ENCODE measurements around the gene DYNC2H1. TPM values are rescaled to one million over a fixed set of nuclear protein-coding genes. Genes with fewer than 3 reads are reported as not detected.

Gene DYNC2H1
- total RNA-seq, 1 donor from 2014 or later: 18.6 TPM

- Mint-ChIP-seq H3K4me3 (ENCODE audit: low read depth) (no peak overlapping the region), H3K36me3 (ENCODE audit: insufficient read depth) (peaks cover 5% of the 10 kb centered on the region), H3K27ac (no peak overlapping the region), H3K27me3 (no peaks in the 10 kb centered on the region), H3K4me1 (ENCODE audit: low read depth) (no peaks in the 10 kb centered on the region), H3K9me3 (ENCODE audit: low read depth) (no peaks in the 10 kb centered on the region)
- no peak for DNase-seq (ENCODE audit: low spot score, unreplicated experiment)
- no peak for TF ChIP-seq CTCF (IDR thresholded peaks at IDR 0.05; ENCODE audit: unreplicated experiment)
Observed at GRCh38 chr11:103339485-103339857, 230.2 kb downstream of the DYNC2H1 start.

DNA sequence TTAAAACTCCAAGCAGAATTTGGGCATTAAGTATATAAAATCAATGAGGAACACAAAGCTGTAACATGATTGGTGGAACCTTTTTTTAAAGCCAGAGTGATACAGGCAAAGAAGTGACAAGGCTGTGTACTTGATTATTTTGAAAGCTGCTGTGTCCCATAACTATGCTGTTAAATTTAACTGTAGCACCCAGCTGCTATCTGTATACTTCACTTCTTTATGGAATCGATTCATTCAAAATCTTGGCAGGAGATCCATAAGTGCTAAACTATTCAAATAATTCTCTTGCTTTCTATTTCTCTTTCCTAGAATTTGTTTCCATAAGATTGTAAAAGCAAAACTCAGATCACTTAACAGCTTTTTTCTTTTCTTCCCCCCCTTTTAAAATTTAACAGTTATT is 231.7 kb downstream of the DYNC2H1 start:
- Mint-ChIP-seq H3K4me3 (ENCODE audit: low read depth) (no peak overlapping the region), H3K4me1 (ENCODE audit: low read depth) (no peaks in the 10 kb centered on the region), H3K27ac (no peak overlapping the region), H3K9me3 (ENCODE audit: low read depth) (no peaks in the 10 kb centered on the region), H3K36me3 (ENCODE audit: insufficient read depth) (peaks cover 5% of the 10 kb centered on the region), H3K27me3 (no peaks in the 10 kb centered on the region)
- no peak for TF ChIP-seq CTCF (IDR thresholded peaks at IDR 0.05; ENCODE audit: unreplicated experiment)
- no peak for DNase-seq (ENCODE audit: low spot score, unreplicated experiment)

- TF ChIP-seq CTCF (IDR thresholded peaks at IDR 0.05; ENCODE audit: unreplicated experiment): no peak
- H3K4me1 Mint-ChIP-seq (ENCODE audit: low read depth): no peaks in the 10 kb centered on the region
- H3K9me3 Mint-ChIP-seq (ENCODE audit: low read depth): no peaks in the 10 kb centered on the region
Observed at GRCh38 chr11:103344886-103345285, 235.7 kb downstream of the DYNC2H1 start.

DNA sequence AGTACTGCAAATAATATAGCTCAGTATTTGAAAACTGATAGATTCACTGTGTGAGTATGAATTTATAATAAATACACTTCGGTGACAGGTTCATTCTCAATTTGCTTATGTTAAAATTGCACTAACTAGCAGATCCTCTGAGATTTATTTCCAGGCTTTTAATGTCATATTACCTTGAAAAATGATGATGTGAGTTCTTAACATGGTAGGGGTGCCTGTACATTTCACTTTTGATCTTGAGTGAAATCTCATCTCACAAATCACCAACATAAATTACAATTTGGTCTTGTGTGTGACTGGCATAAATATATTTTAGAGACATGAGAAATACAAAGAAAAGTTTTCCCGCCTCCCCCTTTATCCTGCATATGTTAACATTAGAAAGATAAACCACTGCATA is 240.4 kb downstream of the DYNC2H1 start:
- no peak for DNase-seq (ENCODE audit: low spot score, unreplicated experiment)
- TF ChIP-seq CTCF (IDR thresholded peaks at IDR 0.05; ENCODE audit: unreplicated experiment): no peak
- H3K4me1 Mint-ChIP-seq (ENCODE audit: low read depth): no peaks in the 10 kb centered on the region
- no peaks in the 10 kb centered on the region for H3K27me3 Mint-ChIP-seq
- no peaks in the 10 kb centered on the region for H3K36me3 Mint-ChIP-seq (ENCODE audit: insufficient read depth)
- no peak overlapping the region for H3K27ac Mint-ChIP-seq
- H3K9me3 Mint-ChIP-seq (ENCODE audit: low read depth): no peaks in the 10 kb centered on the region
- no peak overlapping the region for H3K4me3 Mint-ChIP-seq (ENCODE audit: low read depth)

More at GRCh38 chr11:103344886-103345285, 235.7 kb downstream of the DYNC2H1 start:
- DNase-seq (ENCODE audit: low spot score, unreplicated experiment): no peak
- no peaks in the 10 kb centered on the region for H3K27me3 Mint-ChIP-seq
- no peak overlapping the region for H3K27ac Mint-ChIP-seq
- H3K36me3 Mint-ChIP-seq (ENCODE audit: insufficient read depth): peaks cover 3% of the 10 kb centered on the region
- H3K4me3 Mint-ChIP-seq (ENCODE audit: low read depth): no peak overlapping the region

GRCh38 chr11:103354656-103355055 is 245.4 kb downstream of the DYNC2H1 start:
- no peaks in the 10 kb centered on the region for H3K4me1 Mint-ChIP-seq (ENCODE audit: low read depth)
- TF ChIP-seq CTCF (IDR thresholded peaks at IDR 0.05; ENCODE audit: unreplicated experiment): no peak
- no peak overlapping the region for H3K4me3 Mint-ChIP-seq (ENCODE audit: low read depth)
- no peak for DNase-seq (ENCODE audit: low spot score, unreplicated experiment)
- no peaks in the 10 kb centered on the region for H3K27me3 Mint-ChIP-seq
- no peaks in the 10 kb centered on the region for H3K9me3 Mint-ChIP-seq (ENCODE audit: low read depth)
- H3K36me3 Mint-ChIP-seq (ENCODE audit: insufficient read depth): no peaks in the 10 kb centered on the region
- H3K27ac Mint-ChIP-seq: no peak overlapping the region

All from progenitor cell of endocrine pancreas (in vitro differentiated cells).